ENCODE measurements around the gene TMC1.

DNA sequence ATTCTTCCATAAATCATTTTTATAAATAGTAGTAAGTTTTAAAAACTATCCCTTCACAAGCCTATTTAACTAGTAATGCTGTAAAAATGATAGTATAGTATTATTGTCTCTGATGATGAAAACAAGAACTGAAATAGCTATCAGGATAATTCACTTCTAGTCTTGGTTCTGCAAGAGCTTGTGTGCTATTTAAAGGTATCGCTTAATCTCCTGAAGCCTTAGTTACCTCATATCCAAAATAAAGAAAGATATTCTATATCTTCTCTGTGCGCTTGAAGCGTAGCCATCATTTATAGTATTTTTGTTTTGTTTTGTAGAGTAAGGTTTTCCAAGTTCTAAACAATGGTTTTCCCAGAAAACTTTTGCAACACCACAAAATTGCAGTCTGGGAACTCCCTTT, 180.1 kb downstream of the TMC1 start:
- no peak for TF ChIP-seq POLR2A (IDR thresholded peaks at IDR 0.05)
- TF ChIP-seq, protein P1, sequence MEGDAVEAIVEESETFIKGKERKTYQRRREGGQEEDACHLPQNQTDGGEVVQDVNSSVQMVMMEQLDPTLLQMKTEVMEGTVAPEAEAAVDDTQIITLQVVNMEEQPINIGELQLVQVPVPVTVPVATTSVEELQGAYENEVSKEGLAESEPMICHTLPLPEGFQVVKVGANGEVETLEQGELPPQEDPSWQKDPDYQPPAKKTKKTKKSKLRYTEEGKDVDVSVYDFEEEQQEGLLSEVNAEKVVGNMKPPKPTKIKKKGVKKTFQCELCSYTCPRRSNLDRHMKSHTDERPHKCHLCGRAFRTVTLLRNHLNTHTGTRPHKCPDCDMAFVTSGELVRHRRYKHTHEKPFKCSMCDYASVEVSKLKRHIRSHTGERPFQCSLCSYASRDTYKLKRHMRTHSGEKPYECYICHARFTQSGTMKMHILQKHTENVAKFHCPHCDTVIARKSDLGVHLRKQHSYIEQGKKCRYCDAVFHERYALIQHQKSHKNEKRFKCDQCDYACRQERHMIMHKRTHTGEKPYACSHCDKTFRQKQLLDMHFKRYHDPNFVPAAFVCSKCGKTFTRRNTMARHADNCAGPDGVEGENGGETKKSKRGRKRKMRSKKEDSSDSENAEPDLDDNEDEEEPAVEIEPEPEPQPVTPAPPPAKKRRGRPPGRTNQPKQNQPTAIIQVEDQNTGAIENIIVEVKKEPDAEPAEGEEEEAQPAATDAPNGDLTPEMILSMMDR (IDR thresholded peaks at IDR 0.05), result no peak
